Sigmoid colon (tissue), 7 donors: ENCODE data around the gene OGFR. TPM values are rescaled to one million over a fixed set of nuclear protein-coding genes. Genes with fewer than 3 reads are reported as not detected.

Experiments used
- DNase-seq: peaks from one replicate; pipeline ENCODE4 v3.0.0-alpha.2; 2019
- H3K27ac ChIP-seq, 4 donors: fragments of 200-600 bp; sonication (generic); one replicate each; pipeline ENCODE4 v1.5.1; 2016 to 2019; ENCODE audit warnings: mild to moderate bottlenecking in 1 of 4
- H3K27me3 ChIP-seq, 3 donors: fragments of 200-600 bp; sonication (generic); one replicate each; pipeline ENCODE4 v1.5.1; 2019; ENCODE audit warnings: mild to moderate bottlenecking in 1 of 3
- H3K36me3 ChIP-seq, 4 donors: fragments of 200-600 bp; sonication (generic); one replicate each; pipeline ENCODE4 v1.5.1; 2016 to 2019
- H3K4me1 ChIP-seq, 4 donors: fragments of 200-600 bp; sonication (generic); one replicate each; pipeline ENCODE4 v1.5.1; 2017 to 2019
- H3K4me3 ChIP-seq, 4 donors: fragments of 200-600 bp; sonication (generic); one replicate each; pipeline ENCODE4 v1.5.1; 2017 to 2019; ENCODE audit warnings: mild to moderate bottlenecking in 2 of 4, moderate library complexity in 1 of 4
- H3K9me3 ChIP-seq, 4 donors: fragments of 200-600 bp in 3 of 4; sonication (generic) in 3 of 4; one replicate each; pipeline versions ENCODE4 v1.5.1 to v1.6.1; 2013 to 2019
- CTCF ChIP-seq, 4 experiments: fragments of 450-650 bp in 3 of 4; fragments of 200-600 bp in 1 of 4; IDR thresholded peaks; one replicate each; pipeline ENCODE4 v1.5.1; 2016 to 2019; ENCODE audit warnings: antibody characterized with exemption in 4 of 4, mild to moderate bottlenecking in 3 of 4, moderate library complexity in 2 of 4
- EP300 ChIP-seq, 4 donors: sonication (generic); formaldehyde crosslinking; IDR thresholded peaks; one replicate each; pipeline ENCODE4 v1.6.1; 2017; ENCODE audit warnings: antibody characterized with exemption in 4 of 4
- POLR2A ChIP-seq, 2 donors: fragments of 450-650 bp; IDR thresholded peaks; one replicate each; pipeline ENCODE4 v1.6.1; 2016; ENCODE audit warnings: antibody characterized with exemption in 2 of 2, mild to moderate bottlenecking in 2 of 2, moderate library complexity in 2 of 2
- POLR2AphosphoS5 ChIP-seq, 4 donors: sonication (generic); formaldehyde crosslinking; IDR thresholded peaks; one replicate each; pipeline ENCODE4 v1.6.1; 2017; ENCODE audit warnings: antibody characterized with exemption in 4 of 4
- WGBS, 2 donors: extraction: QIAGEN DNeasy Blood & Tissue Kit; methylation state at CpG; one replicate each; pipeline ENCODE4 v1.1.7; 2013; 5-methylcytosine and 5-hydroxymethylcytosine counted together
- intact Hi-C: fragments of 100-400 bp; cut with DNase I; formaldehyde crosslinking; loops from one replicate; pipeline ENCODE4 v1.15.1; 2023
- polyA plus RNA-seq, 3 donors: library from polyadenylated mRNA; stranded (reverse); fragments of 200-250 nt; gene quantifications; one replicate each; pipeline ENCODE4 v1.2.3, GENCODE V29; 2013
- small RNA-seq, 3 donors: library from RNA; depleted of rRNA; stranded (forward); fragments of <200 nt; gene quantifications; one replicate each; pipeline ENCODE3, GENCODE V24; 2016
- total RNA-seq, 4 donors: library from RNA; depleted of rRNA; stranded (reverse); fragments of >200 nt; gene quantifications; one replicate each; pipeline ENCODE4 v1.1.0, GENCODE V29; 2016
- donor health status: healthy with polysubstance abuse.
- donor health status: Bipolar disorder and iron deficiency.
- donor health status: healthy.

Gene OGFR
- total and polyA plus RNA-seq, 7 donors: 22.2 to 64.8 (median 46.6) TPM

DNA sequence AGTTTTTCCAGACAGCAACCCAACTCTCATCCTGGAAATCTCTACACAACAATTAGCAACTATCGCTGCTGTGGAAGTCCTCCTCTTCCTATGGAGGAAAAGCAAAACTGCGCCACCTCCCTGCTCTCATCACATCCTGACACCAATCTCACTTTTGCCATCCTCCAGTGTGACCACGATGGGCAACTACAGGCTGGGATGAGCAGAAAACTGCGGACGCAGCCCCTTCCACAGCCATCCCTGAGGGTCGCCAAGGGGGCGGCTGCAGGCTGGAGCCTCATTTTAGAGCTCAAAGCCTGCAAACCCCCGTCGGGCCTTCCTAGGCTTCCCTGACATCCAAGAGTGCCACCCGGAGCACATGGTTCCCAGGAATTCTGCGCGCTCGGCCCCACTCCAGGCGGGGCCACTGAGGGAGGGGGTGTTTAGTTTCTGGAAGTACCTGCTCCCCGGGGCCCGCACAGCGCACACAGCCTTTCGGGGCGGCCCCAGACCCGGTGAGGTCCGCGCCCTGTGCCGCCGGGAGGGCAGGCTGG, 55.8 kb downstream of the OGFR start:
- no peaks in the 10 kb centered on the region for H3K9me3 ChIP-seq
- peaks cover 0 to 24% (median 20%) of the 10 kb centered on the region in 4 donors for H3K4me1 ChIP-seq
- peaks cover 0 to 16% (median 4%) of the 10 kb centered on the region in 4 donors for H3K36me3 ChIP-seq
- peaks cover 0 to 8% (median 0%) of the 10 kb centered on the region in 3 donors for H3K27me3 ChIP-seq
- no peak overlapping the region for H3K27ac ChIP-seq
- H3K4me3 ChIP-seq: peak overlapping the region in 3 of 4 donors; percentile 46 to 52 (median 51)
- TF ChIP-seq EP300 (IDR thresholded peaks at IDR 0.05) (no peak), POLR2AphosphoS5 (IDR thresholded peaks at IDR 0.05) (no peak), POLR2A (IDR thresholded peaks at IDR 0.05) (no peak), CTCF (IDR thresholded peaks at IDR 0.05) (no peak)
- intact Hi-C loops: no loop called here
- DNase-seq: no peak
- WGBS, 2 donors: 20 to 23% methylated on average over 24 of the region's 24 CpGs

GRCh38 chr20:62860924-62861691, 56.5 kb downstream of the OGFR start:
- Histone ChIP-seq H3K4me3 (peak overlapping the region; percentile 30 to 52 (median 48)), H3K27me3 (peaks cover 0 to 8% (median 0%) of the 10 kb centered on the region in 3 donors), H3K4me1 (peaks cover 0 to 24% (median 20%) of the 10 kb centered on the region in 4 donors), H3K36me3 (peaks cover 0 to 10% (median 4%) of the 10 kb centered on the region in 4 donors), H3K9me3 (no peaks in the 10 kb centered on the region), H3K27ac (no peak overlapping the region)
- TF ChIP-seq CTCF (IDR thresholded peaks at IDR 0.05): no peak
- TF ChIP-seq POLR2AphosphoS5 (IDR thresholded peaks at IDR 0.05): peak in 1 of 4 donors; percentile 25
- DNase-seq: no peak
- WGBS, 2 donors: 1% methylated on average over 129 of the region's 129 CpGs
- intact Hi-C loops: no loop called here

GRCh38 chr20:62861726-62862336, 57.2 kb downstream of the OGFR start, which contains the start of gene TCFL5:
TSS of gene TCFL5 (minus strand) at chr20:62861822. CDS start at chr20:62861670, 152 bp downstream.
- Histone ChIP-seq H3K27ac (peak within 1 kb of the TSS; percentile 48 to 73 (median 62)), H3K27me3 (peaks cover 0 to 8% (median 0%) of the 10 kb centered on the region in 3 donors), H3K4me1 (peaks cover 0 to 24% (median 20%) of the 10 kb centered on the region in 4 donors), H3K4me3 (peak within 1 kb of the TSS; percentile 30 to 52 (median 48)), H3K36me3 (peaks cover 0 to 7% (median 3%) of the 10 kb centered on the region in 4 donors), H3K9me3 (no peaks in the 10 kb centered on the region)
- WGBS, 2 donors: 10% methylated on average over 70 of the region's 70 CpGs
- TF ChIP-seq POLR2A (IDR thresholded peaks at IDR 0.05) (no peak), POLR2AphosphoS5 (IDR thresholded peaks at IDR 0.05) (peak; percentile 39 to 56 (median 44)), EP300 (IDR thresholded peaks at IDR 0.05) (peak in 1 of 4 donors; percentile 50), CTCF (IDR thresholded peaks at IDR 0.05) (no peak)
- intact Hi-C loops: no loop called here
- DNase-seq: peak; percentile 96

Small RNA genes within 50 kb of the gene (small RNA-seq; reads per million reads assigned to genes)
- gene DPH3P1: 0 reads per million in 3 donors

Other genes starting within 250 kb of the OGFR start
- gene SLCO4A1, start 162.3 kb upstream of the OGFR start, total RNA-seq: 10 to 100 TPM in 1 of 4 donors, 1 to 10 TPM in 3; 5.1 to 13.2 (median 6.6) TPM
- gene SLCO4A1, start 162.3 kb upstream of the OGFR start, polyA plus RNA-seq: 10 to 100 TPM in 1 of 3 donors, 1 to 10 TPM in 2; 3.6 to 26.3 (median 4.2) TPM
- gene NTSR1, start 96.0 kb upstream of the OGFR start, total RNA-seq: 10 to 100 TPM in 3 of 4 donors, 1 to 10 TPM in 1; 5.4 to 54.0 (median 27.6) TPM
- 1 to 10 TPM in 1 of 3 donors, under 1 TPM in 1, not detected in 1; 0.60 to 1.4 TPM for gene NTSR1, start 96.0 kb upstream of the OGFR start, polyA plus RNA-seq
- 10 to 100 TPM in 3 of 4 donors, 1 to 10 TPM in 1; 7.1 to 16.0 (median 12.4) TPM for gene MRGBP, start 8.4 kb upstream of the OGFR start, total RNA-seq
- gene MRGBP, start 8.4 kb upstream of the OGFR start, polyA plus RNA-seq: 10 to 100 TPM in 2 of 3 donors, 1 to 10 TPM in 1; 8.1 to 11.2 (median 10.2) TPM
- 10 to 100 TPM in 2 of 4 donors, 1 to 10 TPM in 2; 3.5 to 20.8 (median 10.8) TPM for gene COL9A3, start 12.2 kb downstream of the OGFR start, total RNA-seq
- 1 to 10 TPM; 1.8 to 5.8 (median 4.4) TPM for gene COL9A3, start 12.2 kb downstream of the OGFR start, polyA plus RNA-seq
- 10 to 100 TPM in 2 of 4 donors, 1 to 10 TPM in 2; 8.1 to 16.9 (median 12.1) TPM for gene TCFL5, start 57.0 kb downstream of the OGFR start, total RNA-seq
- gene TCFL5, start 57.0 kb downstream of the OGFR start, polyA plus RNA-seq: 1 to 10 TPM; 2.3 to 7.8 (median 3.8) TPM
- gene DIDO1, start 121.7 kb downstream of the OGFR start, total RNA-seq: 10 to 100 TPM; 48.7 to 70.6 (median 56.5) TPM
- 10 to 100 TPM; 10.4 to 31.1 (median 13.8) TPM for gene DIDO1, start 121.7 kb downstream of the OGFR start, polyA plus RNA-seq
- 10 to 100 TPM; 25.9 to 36.5 (median 34.5) TPM for gene GID8, start 133.3 kb downstream of the OGFR start, total RNA-seq
- gene GID8, start 133.3 kb downstream of the OGFR start, polyA plus RNA-seq: 10 to 100 TPM; 17.4 to 20.6 (median 18.3) TPM
- 1 to 10 TPM; 2.5 to 7.2 (median 3.3) TPM for gene SLC17A9, start 147.9 kb downstream of the OGFR start, total RNA-seq
- gene SLC17A9, start 147.9 kb downstream of the OGFR start, polyA plus RNA-seq: 10 to 100 TPM in 1 of 3 donors, 1 to 10 TPM in 1, under 1 TPM in 1; 0.60 to 15.4 (median 2.3) TPM
- not detected for gene BHLHE23, start 202.1 kb downstream of the OGFR start, total RNA-seq
- gene BHLHE23, start 202.1 kb downstream of the OGFR start, polyA plus RNA-seq: not detected